NCI-H1105 (cell line): ENCODE data around the gene IGF2BP2.
"Not testable (repeated sequence)": the region's sequence is repeated elsewhere in the genome, so short reads cannot be mapped to it uniquely, and the experiment has no call there.

Source experiments
- DNase-seq: peaks from one replicate; lab custom pipeline; 2025; lab: John Stamatoyannopoulos, UW

Gene IGF2BP2

GRCh38 chr3:185639632-185640206, 185.1 kb downstream of the IGF2BP2 start:
- no peak for DNase-seq

DNA sequence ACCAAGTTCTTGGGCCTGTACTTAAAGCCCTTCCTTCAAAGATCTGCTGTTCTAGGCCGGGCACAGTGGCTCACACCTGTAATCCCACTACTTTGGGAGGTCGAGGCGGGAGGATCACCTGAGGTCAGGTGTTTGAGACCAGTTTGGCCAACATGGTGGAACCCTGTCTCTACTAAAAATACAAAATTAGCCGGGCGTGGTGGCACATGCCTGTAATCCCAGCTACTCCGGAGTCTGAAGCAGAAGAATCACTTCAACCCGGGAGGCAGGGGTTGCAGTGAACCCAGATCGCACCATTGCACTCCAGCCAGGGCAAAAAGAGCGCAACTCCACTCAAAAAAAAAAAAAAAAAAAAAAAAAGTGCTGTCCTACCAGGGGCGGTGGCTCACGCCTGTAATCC, 186.2 kb downstream of the IGF2BP2 start:
- not testable (repeated sequence) for DNase-seq

DNA sequence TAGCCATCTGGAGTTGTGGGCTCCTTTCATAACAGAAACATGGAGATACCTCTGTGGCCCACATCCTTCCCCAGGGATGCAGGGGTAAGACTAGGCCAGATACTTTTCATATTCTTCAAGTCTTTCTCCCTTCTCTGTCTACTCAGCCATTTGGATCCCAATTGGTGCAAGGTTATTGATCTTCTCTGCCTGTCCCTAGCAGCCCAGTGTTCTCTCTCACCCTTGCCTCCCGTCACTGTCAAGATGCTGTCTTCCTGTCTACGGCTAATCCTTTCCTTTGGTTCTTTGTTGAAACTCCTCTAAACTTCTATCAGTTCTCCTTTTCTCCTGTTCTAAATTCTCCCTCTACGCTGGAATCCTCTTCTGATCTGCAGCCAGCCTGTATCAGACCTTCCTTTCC, 187.5 kb downstream of the IGF2BP2 start:
- no peak for DNase-seq

GRCh38 chr3:185632996-185633395, 191.8 kb downstream of the IGF2BP2 start:
- DNase-seq: no peak

DNA sequence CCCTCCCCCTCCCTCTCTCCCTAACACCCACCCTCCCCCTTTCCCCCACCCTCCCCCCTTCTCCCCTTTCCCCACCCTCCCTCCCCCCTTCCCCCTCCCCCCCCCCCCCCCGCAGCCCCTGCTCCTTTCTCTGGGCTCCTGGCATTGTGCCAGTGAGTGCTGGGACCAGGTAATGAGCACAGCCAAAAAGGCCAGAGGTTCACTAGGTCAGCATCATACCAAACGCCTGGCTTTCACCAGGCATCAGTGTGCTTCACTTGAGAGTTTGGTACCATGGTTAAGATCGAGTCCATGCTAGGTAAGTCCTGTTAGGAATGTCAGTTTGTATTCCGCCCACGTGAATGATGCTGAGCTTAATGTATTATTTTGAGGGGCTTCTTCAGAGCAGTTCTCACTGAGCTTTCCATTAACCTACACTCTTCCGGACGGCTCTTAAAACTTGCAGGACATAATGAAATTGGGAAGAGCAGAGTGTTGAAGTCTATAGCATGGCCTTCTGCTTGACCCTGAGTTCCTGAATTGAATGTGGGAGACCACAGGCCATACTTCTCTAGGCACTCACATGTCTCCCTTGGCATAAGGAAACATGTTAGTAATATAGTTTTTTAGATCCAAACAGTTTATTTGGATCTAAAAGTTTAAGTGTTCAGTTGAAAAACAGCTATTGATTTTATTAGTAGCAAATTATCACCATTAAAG, 193.2 kb downstream of the IGF2BP2 start:
- DNase-seq: no peak

- DNase-seq: no peak
Observed at GRCh38 chr3:185631108-185631507, 193.7 kb downstream of the IGF2BP2 start.

DNA sequence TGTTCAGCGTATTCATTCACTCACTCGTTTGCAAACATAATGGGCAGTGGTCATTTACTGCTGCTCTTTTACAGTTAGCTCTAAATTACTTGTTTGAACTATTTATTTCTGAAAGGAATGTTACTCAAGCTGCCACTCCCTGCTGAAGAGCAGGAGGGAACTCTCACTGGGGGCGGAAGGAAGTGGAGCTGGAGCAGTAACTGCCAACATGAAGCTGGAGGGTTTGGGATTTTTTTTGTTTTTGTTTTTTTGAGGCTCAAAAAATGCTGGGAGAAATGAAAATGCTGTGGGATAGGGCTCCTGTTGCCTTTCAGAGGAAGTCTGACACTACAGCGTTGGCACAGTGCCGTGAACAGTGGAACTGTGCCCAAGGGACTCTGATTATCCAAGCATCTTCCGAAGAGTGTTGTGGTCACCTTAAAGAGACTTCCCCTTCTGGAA, 194.6 kb downstream of the IGF2BP2 start:
- DNase-seq: no peak

DNA sequence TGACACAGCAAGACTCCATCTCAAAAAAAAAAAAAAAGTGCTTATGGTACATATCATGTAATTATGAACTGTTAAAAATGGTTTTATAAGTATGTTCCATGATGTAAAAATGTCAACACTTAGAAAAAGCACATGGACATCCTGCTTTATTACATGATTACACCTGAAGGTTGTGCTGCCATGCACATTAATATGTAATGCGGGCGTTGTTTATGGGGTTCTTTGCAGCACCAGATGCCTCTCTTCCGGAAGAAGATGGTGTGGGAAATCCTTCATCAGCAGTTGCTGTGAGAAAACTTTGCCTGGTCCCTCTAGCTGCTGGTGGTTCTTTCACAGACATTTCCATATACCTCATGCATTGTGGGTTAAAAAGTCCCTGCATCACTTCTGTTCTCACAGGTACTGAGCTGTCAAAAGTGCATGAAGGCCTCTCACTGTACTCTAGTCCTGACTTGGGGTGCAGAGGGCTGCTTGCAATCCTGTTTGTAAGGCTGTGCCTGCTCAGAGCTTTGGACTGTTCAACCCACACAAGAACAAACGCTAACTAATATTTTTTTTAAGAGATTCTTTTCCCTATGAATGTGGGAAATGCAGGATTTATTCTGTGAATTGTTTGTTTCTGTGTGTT, 195.2 kb downstream of the IGF2BP2 start:
- no peak for DNase-seq

- DNase-seq: no peak
Observed at GRCh38 chr3:185625784-185626183, 199.1 kb downstream of the IGF2BP2 start.

GRCh38 chr3:185623939-185624665, 200.7 kb downstream of the IGF2BP2 start:
- DNase-seq: no peak

DNA sequence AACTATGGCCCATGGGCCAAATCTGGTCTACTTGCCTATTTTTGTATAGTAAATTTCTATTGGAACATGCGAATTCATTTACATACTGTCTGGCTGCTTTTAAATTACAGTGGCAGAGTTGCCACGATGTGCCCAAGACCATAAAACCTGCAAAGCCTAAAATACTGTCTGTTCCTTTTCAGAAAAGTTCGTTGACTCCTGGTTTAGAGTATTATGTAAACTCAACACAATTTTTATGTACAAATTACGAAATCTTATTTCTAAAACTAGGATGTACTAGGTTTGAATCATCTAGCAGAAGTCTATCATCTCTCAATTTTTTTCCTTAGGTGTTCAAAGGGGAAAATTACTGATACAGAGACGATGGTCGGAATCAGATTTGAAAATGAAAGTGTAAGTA, 211.8 kb downstream of the IGF2BP2 start:
- DNase-seq: no peak

- no peak for DNase-seq
Observed at GRCh38 chr3:185606196-185606595, 218.6 kb downstream of the IGF2BP2 start.

- no peak for DNase-seq
Observed at GRCh38 chr3:185605566-185605965, 219.3 kb downstream of the IGF2BP2 start.

DNA sequence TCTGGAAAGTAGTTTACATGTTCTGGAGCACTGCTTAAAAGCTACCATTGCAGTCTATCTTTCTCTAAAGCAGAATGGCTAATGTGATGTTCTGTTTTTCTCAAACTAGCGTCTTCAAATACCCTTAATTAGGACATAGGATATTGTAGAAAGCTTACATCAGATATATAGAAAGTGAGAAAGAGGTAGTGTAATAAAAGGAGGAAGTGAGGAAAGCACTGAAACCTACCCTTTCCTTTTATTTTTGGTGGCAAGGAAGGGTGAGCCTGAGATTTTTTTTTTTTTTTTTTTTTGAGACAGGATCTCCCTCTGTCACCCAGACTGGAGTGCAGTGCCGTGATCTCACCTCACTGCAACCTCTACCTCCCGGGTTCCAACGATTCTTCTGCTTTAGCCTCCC, 229.3 kb downstream of the IGF2BP2 start:
- DNase-seq: no peak

DNA sequence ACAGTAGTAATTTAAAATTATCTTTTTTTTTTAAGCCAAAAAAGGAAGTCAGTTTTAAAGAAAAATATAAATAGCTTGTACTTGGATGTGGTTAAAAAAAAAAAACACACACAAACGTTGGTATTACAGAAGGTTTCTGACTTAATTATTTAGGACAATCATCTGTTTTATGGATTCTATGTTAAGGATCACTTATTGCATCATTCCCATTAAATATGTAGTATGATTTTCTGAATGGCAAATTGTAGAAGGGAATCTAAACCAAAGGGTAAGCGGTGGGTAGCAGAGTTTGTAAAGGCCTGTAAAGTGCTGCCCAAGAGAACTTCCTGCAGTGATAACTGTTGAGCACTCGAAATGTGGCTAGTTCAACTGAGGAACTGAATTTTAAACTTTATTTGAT, 230.8 kb downstream of the IGF2BP2 start:
- DNase-seq: no peak
